GM18505 (cell line): ENCODE results near the gene TNNI2.

Experiments
- ATAC-seq: cut with Tn5 transposase; IDR thresholded peaks from one replicate; pipeline ENCODE4 v1.9.1; 2021; ENCODE audit not compliant: unreplicated experiment
- POLR2A ChIP-seq: IDR thresholded peaks from 4 replicates; pipeline ENCODE4 v1.6.1; 2011; ENCODE audit warnings: borderline replicate concordance; ENCODE audit not compliant: insufficient read depth, insufficient read length; ENCODE audit errors: extremely low read depth

TNNI2 gene

GRCh38 chr11:1842149-1843097, 3.6 kb downstream of the TNNI2 start:
- no peak for ATAC-seq

GRCh38 chr11:1843098-1843473, 4.3 kb downstream of the TNNI2 start:
- ATAC-seq, result no peak
- TF ChIP-seq POLR2A, result no peak

More at GRCh38 chr11:1842149-1843097, 3.6 kb downstream of the TNNI2 start:
- no peak for TF ChIP-seq POLR2A

GRCh38 chr11:1843796-1844195, 5.0 kb downstream of the TNNI2 start:
- no peak for TF ChIP-seq POLR2A
- ATAC-seq, result no peak

GRCh38 chr11:1844221-1845094, 5.7 kb downstream of the TNNI2 start:
- no peak for TF ChIP-seq POLR2A
- ATAC-seq, result no peak

- no peak for ATAC-seq
- TF ChIP-seq POLR2A, result no peak
Observed at GRCh38 chr11:1845095-1845429, 6.3 kb downstream of the TNNI2 start.

GRCh38 chr11:1845561-1846452, 7.0 kb downstream of the TNNI2 start:
- no peak for TF ChIP-seq POLR2A
- no peak for ATAC-seq

- ATAC-seq, result no peak
- TF ChIP-seq POLR2A, result no peak
Observed at GRCh38 chr11:1846453-1846932, 7.7 kb downstream of the TNNI2 start.

GRCh38 chr11:1847006-1847735, 8.4 kb downstream of the TNNI2 start:
- no peak for TF ChIP-seq POLR2A
- no peak for ATAC-seq

- no peak for TF ChIP-seq POLR2A
- no peak for ATAC-seq
Observed at GRCh38 chr11:1847926-1848639, 9.3 kb downstream of the TNNI2 start.

- no peak for ATAC-seq
Observed at GRCh38 chr11:1848640-1849430, 10.1 kb downstream of the TNNI2 start.

More at GRCh38 chr11:1848640-1849430, 10.1 kb downstream of the TNNI2 start:
- no peak for TF ChIP-seq POLR2A
